GM10248 (cell line): ENCODE data around the gene CDCA4.

Experiments used
- CTCF ChIA-PET: fragments of 300-600 bp; sonication (Branson Sonifier 250); formaldehyde crosslinking; extraction: SDS; loops from one replicate; lab custom pipeline; 2021; ENCODE audit warnings: antibody characterized with exemption; lab: Yijun Ruan, JAX
- POLR2A ChIA-PET: fragments of 350-650 bp; sonication (Branson Sonifier 250); formaldehyde crosslinking; extraction: SDS; loops from one replicate; lab custom pipeline; 2020; ENCODE audit warnings: antibody characterized with exemption; lab: Yijun Ruan, JAX
- DNase-seq: peaks from one replicate; pipeline ENCODE4 v3.0.0; 2012; ENCODE audit errors: extremely low spot score
- TF ChIP-seq, protein P1 (sequence below): IDR thresholded peaks from 2 replicates; pipeline ENCODE4 v1.5.1; 2012; ENCODE audit warnings: mild to moderate bottlenecking, low read depth; ENCODE audit errors: extremely low read depth, missing control alignments, control extremely low read depth

CDCA4 gene

DNA sequence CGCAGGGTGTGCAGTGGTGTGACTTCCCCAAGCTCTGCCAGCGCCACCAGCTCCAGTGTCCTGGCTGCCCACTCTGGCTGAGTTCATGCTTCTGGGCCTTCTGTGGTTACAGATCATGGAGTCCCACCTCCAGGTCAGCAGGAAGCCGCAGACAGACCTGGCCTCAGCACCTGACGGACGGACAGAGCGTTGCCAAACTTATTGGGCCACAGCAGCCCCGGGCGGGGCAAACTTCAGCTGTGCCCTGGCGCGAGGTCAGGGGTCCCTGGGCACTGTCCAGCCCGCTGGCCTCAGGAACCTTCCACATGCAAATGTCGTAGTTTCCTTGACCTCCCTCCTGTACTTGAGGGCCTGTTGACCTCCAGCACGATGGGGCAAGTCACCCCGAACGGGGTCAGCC, 33.1 kb upstream of the CDCA4 start:
- CTCF ChIA-PET, result interaction anchor here (0.6 to 14.7 kb wide), 4 partner anchors 9 to 135 kb away, joined by 3 to 148 read pairs (median 6); no protein-coding TSS in a partner anchor
- TF ChIP-seq, protein P1, sequence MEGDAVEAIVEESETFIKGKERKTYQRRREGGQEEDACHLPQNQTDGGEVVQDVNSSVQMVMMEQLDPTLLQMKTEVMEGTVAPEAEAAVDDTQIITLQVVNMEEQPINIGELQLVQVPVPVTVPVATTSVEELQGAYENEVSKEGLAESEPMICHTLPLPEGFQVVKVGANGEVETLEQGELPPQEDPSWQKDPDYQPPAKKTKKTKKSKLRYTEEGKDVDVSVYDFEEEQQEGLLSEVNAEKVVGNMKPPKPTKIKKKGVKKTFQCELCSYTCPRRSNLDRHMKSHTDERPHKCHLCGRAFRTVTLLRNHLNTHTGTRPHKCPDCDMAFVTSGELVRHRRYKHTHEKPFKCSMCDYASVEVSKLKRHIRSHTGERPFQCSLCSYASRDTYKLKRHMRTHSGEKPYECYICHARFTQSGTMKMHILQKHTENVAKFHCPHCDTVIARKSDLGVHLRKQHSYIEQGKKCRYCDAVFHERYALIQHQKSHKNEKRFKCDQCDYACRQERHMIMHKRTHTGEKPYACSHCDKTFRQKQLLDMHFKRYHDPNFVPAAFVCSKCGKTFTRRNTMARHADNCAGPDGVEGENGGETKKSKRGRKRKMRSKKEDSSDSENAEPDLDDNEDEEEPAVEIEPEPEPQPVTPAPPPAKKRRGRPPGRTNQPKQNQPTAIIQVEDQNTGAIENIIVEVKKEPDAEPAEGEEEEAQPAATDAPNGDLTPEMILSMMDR, result no peak
- no peak for DNase-seq
- POLR2A ChIA-PET, result no interaction called here

DNA sequence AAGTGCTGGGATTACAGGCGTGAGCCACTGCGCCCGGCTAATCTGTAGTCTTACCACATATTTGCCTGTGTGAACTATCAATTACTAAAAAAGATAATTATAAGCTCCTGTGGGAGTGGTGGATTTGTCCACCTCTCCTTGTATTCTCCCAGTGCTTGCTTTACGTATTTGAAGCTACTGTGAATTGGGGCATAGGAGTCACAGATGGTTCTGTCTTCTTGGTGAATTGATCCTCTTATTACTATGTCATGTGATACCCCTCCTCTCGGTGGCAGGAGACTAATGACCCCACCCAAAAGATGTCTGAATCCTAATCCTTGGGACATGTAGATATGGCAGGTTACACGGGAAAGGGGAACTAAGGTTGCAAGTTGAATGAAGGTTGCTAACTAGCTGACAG, 32.5 kb upstream of the CDCA4 start:
- DNase-seq, result no peak
- ChIA-PET CTCF (interaction anchor here (0.6 to 14.7 kb wide), 4 partner anchors 9 to 135 kb away, joined by 3 to 148 read pairs (median 6); no protein-coding TSS in a partner anchor), POLR2A (no interaction called here)
- TF ChIP-seq, protein P1, result no peak

DNA sequence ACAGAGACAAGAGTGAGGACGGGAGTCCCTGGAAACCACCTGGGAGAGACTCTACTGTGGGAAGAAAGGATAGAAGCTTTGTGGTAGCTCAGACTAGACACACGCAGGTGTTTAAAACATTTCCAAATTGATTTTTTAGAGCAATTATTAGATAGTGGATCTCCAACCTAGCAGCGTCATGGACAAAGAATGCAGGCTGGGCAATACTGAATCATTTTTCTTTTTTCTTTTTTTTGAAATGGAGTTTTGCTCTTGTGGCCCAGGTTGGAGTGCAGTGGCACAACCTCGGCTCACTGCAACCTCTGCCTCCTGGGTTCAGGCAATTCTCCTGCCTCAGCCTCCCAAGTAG, 31.2 kb upstream of the CDCA4 start:
- no peak for DNase-seq
- CTCF ChIA-PET, result interaction anchor here (14.7 kb wide), 1 partner anchor 7 kb away, joined by 148 read pairs; no protein-coding TSS in a partner anchor
- TF ChIP-seq, protein P1, result no peak
- POLR2A ChIA-PET, result no interaction called here

DNA sequence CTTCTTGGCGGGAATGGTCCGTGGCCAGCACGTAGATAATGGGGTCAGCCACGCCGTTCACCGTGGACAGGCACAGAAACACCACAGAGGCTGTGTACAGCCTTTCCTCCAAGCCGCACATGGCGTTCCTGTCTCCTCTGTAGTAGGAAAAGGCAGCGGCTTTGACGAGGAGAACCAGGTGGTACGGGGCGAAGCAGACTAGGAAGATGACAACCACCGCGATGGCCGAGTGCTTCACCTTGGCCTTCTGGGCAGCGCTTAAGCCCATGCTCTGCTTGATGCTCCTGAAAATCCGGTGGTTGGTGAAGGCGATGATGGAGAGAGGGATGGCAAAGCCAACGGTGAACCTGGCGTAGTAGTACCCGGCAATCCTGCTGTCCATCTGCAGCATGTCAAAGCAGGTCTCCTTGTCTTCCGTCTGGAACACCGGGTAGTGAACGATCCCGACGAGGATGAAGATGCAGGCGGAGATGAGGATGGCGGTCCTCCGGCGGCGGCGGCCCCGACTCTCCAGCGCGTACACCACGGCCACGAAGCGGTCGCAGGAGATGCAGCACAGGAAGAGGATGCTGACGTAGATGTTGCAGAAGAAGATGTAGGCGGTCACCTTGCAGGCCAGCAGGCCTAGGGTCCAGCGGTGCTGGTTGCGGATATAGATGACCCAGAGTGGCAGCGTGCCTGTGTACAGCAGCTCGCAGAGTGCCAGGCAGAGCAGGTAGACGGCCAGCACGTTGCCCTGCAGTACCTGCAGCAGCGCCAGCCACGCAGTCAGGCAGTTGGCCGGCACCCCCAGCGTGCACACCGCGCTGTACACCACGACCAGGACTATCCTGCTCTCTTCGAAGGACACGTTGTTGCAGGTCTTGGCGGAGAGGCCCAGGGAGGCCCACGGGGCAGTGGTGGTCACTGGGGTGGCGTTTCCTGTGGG, 30.6 kb upstream of the CDCA4 start:
- TF ChIP-seq, protein P1, result no peak
- no peak for DNase-seq
- CTCF ChIA-PET, result no interaction called here
- POLR2A ChIA-PET, result no interaction called here

DNA sequence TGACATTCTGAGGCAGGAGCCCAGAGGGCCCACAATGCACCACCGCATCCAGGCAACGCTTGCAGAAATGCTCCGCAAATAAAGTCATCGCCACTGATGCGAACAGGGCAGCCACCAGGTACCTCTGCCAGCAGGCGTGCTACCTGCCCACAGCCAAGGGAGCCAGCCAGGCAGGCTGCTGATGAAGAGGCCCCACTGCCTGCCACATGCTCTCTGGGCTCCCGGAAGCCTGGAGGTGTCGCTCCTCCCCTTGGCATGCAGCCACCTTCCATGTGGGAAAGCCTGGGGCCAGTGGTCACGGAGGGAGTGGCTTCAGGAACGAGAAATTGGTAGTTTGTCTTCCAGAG, 29.6 kb upstream of the CDCA4 start:
- POLR2A ChIA-PET, result no interaction called here
- no peak for DNase-seq
- TF ChIP-seq, protein P1, result no peak
- CTCF ChIA-PET, result no interaction called here

DNA sequence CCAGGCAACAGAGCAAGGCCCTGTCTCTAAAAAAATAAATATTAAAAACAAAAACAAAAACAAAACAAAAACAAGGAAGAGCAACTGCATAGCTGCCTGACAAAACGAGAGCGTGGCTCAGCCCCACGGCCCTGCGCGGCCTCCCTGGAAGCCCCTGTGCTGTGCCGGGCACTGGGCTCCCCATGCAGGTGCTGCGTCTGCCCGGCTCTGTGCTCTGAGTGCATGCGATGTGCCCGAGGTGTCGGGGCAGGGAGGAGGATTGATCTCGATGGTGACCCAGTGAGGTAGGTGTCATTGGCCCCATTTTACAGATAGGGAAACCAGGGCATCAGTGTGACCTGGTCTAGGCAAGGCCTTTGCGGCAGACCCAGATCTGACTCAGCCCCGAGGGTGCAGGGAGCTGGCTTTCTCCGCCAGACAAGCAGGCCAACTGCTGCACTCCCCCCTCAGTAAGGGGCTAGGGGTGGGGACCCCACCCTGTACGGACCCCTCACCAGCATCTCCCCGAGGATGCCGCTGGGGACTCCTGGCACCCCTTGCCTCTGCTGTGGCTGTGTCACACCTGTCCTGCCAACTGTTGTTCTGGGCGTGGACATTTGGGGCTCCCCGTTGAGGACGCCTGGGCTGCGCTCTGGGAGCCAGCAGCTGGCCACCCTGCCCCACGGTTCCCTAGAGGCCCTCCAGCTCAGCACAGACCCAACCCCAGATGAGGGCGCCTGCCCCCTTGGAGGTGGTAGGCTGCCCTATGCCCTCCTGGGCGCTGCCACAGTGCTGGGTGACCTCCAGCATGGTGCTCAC, 29.1 kb upstream of the CDCA4 start:
- POLR2A ChIA-PET, result no interaction called here
- TF ChIP-seq, protein P1, result no peak
- no peak for DNase-seq
- CTCF ChIA-PET, result no interaction called here
